Natural killer cell (primary cell): ENCODE measurements around the gene ASPSCR1. TPM values are rescaled to one million over a fixed set of nuclear protein-coding genes. Genes with fewer than 3 reads are reported as not detected.

Experiments
- ATAC-seq, 3 donors: fragments of 150-1000 bp in 2 of 3; fragments of 200-7000 bp in 1 of 3; cut with Tn5 transposase; 1 replicate in 1 of 3; 2 replicates in 2 of 3; pipeline ENCODE4 v1.10.0; 2021; ENCODE audit warnings: mild to moderate bottlenecking in 2 of 3, moderate library complexity in 2 of 3
- DNase-seq, 2 donors: peaks; one replicate each; pipeline versions ENCODE4 v3.0.0 to v3.0.0-alpha.2; 2013 to 2021; ENCODE audit warnings: mixed read lengths in 1 of 2
- H3K27ac ChIP-seq: one replicate; pipeline ENCODE4 v1.5.1; 2013; ENCODE audit warnings: mild to moderate bottlenecking, low read length
- H3K27me3 ChIP-seq: one replicate; pipeline ENCODE4 v1.6.1; 2013; ENCODE audit warnings: low read length; ENCODE audit not compliant: control insufficient read depth, insufficient read depth
- H3K36me3 ChIP-seq: one replicate; pipeline ENCODE4 v1.6.1; 2013; ENCODE audit warnings: low read length; ENCODE audit not compliant: control insufficient read depth, insufficient read depth
- H3K4me1 ChIP-seq: one replicate; pipeline ENCODE4 v1.6.1; 2013; ENCODE audit warnings: low read length; ENCODE audit not compliant: control insufficient read depth, insufficient read depth
- H3K4me3 ChIP-seq: one replicate; pipeline ENCODE4 v1.5.1; 2013; ENCODE audit warnings: low read length
- H3K9me3 ChIP-seq: one replicate; pipeline ENCODE4 v1.6.1; 2013; ENCODE audit warnings: low read length; ENCODE audit not compliant: control insufficient read depth, insufficient read depth
- H3K27ac Mint-ChIP-seq, 2 donors: one replicate each; pipeline ENCODE4 v1.8.0; 2022; ENCODE audit warnings: mild to moderate bottlenecking in 2 of 2, mixed read lengths in 2 of 2, moderate library complexity in 1 of 2
- H3K27me3 Mint-ChIP-seq, 2 donors: one replicate each; pipeline ENCODE4 v1.8.0; 2022; ENCODE audit warnings: low read depth in 2 of 2, mixed read lengths in 2 of 2
- H3K36me3 Mint-ChIP-seq: one replicate; pipeline ENCODE4 v1.8.0; 2022; ENCODE audit warnings: mixed read lengths
- H3K4me1 Mint-ChIP-seq, 2 donors: one replicate each; pipeline ENCODE4 v1.8.0; 2022; ENCODE audit warnings: mixed read lengths in 2 of 2
- H3K4me3 Mint-ChIP-seq: one replicate; pipeline ENCODE4 v1.8.0; 2022; ENCODE audit warnings: mild to moderate bottlenecking, moderate library complexity, mixed read lengths
- H3K9me3 Mint-ChIP-seq, 2 donors: one replicate each; pipeline ENCODE4 v1.8.0; 2022; ENCODE audit warnings: mixed read lengths in 2 of 2
- whole genome bisulfite sequencing: methylation state at CpG from one replicate; pipeline ENCODE4 v1.1.7; 2013; ENCODE audit warnings: missing lambda C conversion rate; ENCODE audit not compliant: insufficient coverage; 5-methylcytosine and 5-hydroxymethylcytosine counted together
- intact Hi-C: fragments of 100-400 bp; cut with micrococcal nuclease; formaldehyde crosslinking; loops from one replicate; pipeline ENCODE4 v1.14.2; 2022
- total RNA-seq, 4 donors: library from RNA; stranded (reverse); fragments of 120-200 nt in 1 of 4; gene quantifications; one replicate each; pipeline versions ENCODE4 v1.2.3 to v1.2.4, GENCODE V29; 2013 to 2022
- TF ChIP-seq, protein P1 (sequence below): fragments of 200-600 bp; IDR thresholded peaks from one replicate; pipeline ENCODE4 v1.8.0; 2022; ENCODE audit warnings: antibody characterized with exemption

ASPSCR1 gene
- total RNA-seq, 3 donors from 2014 or later (not counting 1 experiment from before 2014, with no cell fraction given), result 29.7 to 43.5 (median 40.8) TPM

DNA sequence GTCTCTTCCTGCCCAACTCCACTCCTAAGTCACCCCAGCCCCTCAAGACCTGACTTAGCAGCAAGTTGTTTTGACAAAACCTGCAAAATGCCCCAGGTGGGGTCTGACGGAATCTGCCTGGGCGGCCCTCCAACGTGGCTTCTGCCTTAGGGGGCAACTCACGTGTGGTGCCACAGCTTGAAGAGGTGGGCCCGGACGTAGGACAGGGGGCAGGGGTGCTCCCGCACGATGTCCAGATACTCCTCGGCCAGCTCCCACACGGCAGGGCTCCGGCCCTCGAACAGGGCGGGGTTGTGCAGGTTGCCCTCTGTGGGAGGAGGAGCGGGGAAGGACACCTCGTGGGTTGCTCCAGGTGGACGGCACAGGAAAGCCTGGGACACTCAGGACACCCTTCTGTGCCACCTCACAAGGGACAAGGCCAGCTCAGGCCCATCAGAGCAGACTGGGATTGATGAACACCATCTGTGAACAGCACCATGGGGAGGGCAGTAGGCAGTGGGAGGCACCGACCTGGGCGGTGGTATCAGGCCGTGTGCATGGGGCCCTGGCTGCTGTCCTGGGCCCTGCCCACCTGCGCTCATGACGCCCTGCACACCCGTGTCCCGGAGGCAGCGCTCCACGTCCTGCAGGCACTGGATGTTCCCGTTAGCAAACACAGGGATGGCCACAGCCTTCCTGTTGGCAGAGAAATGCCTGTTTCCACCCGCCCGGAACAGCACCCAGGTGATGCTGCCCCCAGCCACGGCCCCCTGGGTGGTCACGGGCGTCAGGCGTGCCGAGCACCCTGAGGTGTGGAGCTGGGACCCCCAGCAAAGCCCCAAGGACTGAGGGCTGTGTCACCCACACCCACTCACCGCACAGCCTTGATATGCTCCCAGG, 83.9 kb downstream of the ASPSCR1 start:
- H3K4me1 Mint-ChIP-seq, result peaks cover 4 to 16% of the 10 kb centered on the region in 2 donors
- Histone ChIP-seq H3K27me3 (no peaks in the 10 kb centered on the region), H3K4me3 (no peak overlapping the region), H3K4me1 (peaks cover 26% of the 10 kb centered on the region), H3K9me3 (no peaks in the 10 kb centered on the region), H3K36me3 (peaks cover 34% of the 10 kb centered on the region), H3K27ac (no peak overlapping the region)
- TF ChIP-seq, protein P1, sequence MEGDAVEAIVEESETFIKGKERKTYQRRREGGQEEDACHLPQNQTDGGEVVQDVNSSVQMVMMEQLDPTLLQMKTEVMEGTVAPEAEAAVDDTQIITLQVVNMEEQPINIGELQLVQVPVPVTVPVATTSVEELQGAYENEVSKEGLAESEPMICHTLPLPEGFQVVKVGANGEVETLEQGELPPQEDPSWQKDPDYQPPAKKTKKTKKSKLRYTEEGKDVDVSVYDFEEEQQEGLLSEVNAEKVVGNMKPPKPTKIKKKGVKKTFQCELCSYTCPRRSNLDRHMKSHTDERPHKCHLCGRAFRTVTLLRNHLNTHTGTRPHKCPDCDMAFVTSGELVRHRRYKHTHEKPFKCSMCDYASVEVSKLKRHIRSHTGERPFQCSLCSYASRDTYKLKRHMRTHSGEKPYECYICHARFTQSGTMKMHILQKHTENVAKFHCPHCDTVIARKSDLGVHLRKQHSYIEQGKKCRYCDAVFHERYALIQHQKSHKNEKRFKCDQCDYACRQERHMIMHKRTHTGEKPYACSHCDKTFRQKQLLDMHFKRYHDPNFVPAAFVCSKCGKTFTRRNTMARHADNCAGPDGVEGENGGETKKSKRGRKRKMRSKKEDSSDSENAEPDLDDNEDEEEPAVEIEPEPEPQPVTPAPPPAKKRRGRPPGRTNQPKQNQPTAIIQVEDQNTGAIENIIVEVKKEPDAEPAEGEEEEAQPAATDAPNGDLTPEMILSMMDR, result no peak
- no peak for DNase-seq
- H3K27me3 Mint-ChIP-seq, result no peaks in the 10 kb centered on the region
- no peak for ATAC-seq
- H3K9me3 Mint-ChIP-seq, result no peaks in the 10 kb centered on the region
- H3K4me3 Mint-ChIP-seq, result no peak overlapping the region
- 95% methylated on average over 34 of the region's 34 CpGs for WGBS
- no peak overlapping the region for H3K27ac Mint-ChIP-seq
- intact Hi-C loops, result no loop called here
- H3K36me3 Mint-ChIP-seq, result no peaks in the 10 kb centered on the region

DNA sequence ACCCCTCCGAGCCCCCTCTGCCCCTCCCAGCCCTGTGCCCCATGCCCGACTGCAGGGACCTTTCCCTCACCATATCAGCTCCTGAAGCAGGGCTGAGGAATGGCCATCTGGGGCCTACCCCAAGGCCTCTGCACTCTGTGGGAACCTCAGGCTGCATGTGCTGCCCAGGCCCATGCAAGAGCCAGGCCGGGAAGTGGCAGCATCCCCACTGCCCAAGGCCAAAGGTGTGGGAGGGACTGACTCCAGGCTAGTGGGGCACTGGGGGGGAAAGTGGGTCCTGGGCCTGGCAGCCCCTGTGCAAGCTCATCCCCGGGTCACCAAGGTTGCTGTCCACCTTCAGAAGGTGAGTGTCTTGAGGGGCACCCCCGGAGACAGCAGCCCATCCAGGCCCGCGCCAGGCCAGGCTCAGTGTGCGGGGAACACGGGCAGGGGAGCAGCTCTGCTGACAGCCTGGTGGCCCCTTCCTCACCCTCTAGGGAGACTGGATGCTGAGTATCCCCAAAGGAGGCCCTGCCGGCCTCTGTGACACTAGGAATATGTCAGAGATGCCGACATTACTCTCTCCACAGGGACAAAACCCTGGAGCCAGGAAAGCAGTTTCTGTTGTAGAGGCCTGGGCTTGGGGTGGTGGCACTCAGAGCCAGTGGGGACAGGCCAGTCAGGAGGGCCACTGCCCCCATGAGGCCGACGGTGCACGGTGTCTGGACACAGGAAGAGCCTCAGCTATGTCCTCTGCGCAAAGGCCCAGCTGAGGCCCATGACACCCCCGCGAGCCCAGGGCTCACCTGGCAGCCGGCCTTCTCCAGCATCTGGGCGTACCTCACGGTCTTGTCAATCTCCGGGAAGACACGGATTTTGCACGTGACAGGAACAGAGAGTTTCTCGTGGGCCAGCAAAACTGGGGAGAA, 84.9 kb downstream of the ASPSCR1 start:
- Mint-ChIP-seq H3K9me3 (no peaks in the 10 kb centered on the region), H3K4me1 (peaks cover 4 to 19% of the 10 kb centered on the region in 2 donors), H3K4me3 (no peak overlapping the region), H3K27ac (no peak overlapping the region), H3K36me3 (no peaks in the 10 kb centered on the region), H3K27me3 (no peaks in the 10 kb centered on the region)
- ATAC-seq, result no peak
- H3K36me3 ChIP-seq, result peaks cover 25% of the 10 kb centered on the region
- WGBS, result 95% methylated on average over 24 of the region's 24 CpGs
- H3K27me3 ChIP-seq, result no peaks in the 10 kb centered on the region
- TF ChIP-seq, protein P1, result no peak
- intact Hi-C loops, result no loop called here
- no peak overlapping the region for H3K27ac ChIP-seq
- H3K4me1 ChIP-seq, result peaks cover 30% of the 10 kb centered on the region
- H3K4me3 ChIP-seq, result no peak overlapping the region
- DNase-seq, result no peak
- H3K9me3 ChIP-seq, result no peaks in the 10 kb centered on the region

DNA sequence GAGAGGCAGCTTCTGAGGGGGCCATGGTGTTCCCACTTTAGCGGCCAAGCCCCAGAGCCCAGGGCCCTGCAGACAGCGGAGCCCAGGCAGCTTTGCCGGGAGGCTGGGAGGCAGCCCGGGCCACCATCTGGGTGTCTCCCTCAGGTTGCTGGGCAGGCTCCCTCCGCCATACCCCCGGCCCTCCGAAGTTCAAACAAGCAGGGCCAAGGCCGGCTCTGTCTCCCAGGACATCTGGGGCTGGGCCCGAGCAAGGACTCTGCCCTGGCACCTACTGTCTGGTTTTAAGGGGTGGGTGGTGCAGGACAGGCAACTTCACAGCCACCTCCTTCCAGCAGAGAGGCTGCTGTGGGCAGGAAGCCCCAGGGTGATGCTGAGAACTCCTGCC, 85.5 kb downstream of the ASPSCR1 start:
- WGBS, result 97% methylated on average over 9 of the region's 9 CpGs
- peaks cover 4 to 19% of the 10 kb centered on the region in 2 donors for H3K4me1 Mint-ChIP-seq
- Histone ChIP-seq H3K4me3 (no peak overlapping the region), H3K4me1 (peaks cover 30% of the 10 kb centered on the region), H3K27me3 (no peaks in the 10 kb centered on the region), H3K9me3 (no peaks in the 10 kb centered on the region), H3K36me3 (peaks cover 23% of the 10 kb centered on the region), H3K27ac (no peak overlapping the region)
- TF ChIP-seq, protein P1, result no peak
- ATAC-seq (no peak), DNase-seq (no peak)
- H3K36me3 Mint-ChIP-seq, result no peaks in the 10 kb centered on the region
- intact Hi-C loops, result no loop called here
- no peak overlapping the region for H3K27ac Mint-ChIP-seq
- no peaks in the 10 kb centered on the region for H3K27me3 Mint-ChIP-seq
- H3K4me3 Mint-ChIP-seq, result no peak overlapping the region
- H3K9me3 Mint-ChIP-seq, result no peaks in the 10 kb centered on the region
